HepG2 (cell line): ENCODE measurements around the gene FOXK2. TPM values are rescaled to one million over a fixed set of nuclear protein-coding genes. Genes with fewer than 3 reads are reported as not detected.
A peak's percentile ranks its signal among the peaks of the same experiment; 100 is the strongest.

Source experiments
- ATAD3A ChIP-seq: sonication (generic); formaldehyde crosslinking; IDR thresholded peaks from 2 replicates; pipeline ENCODE4 v1.4.0; 2020; ENCODE audit warnings: missing genetic modification reagents
- CBX2 ChIP-seq, 2 experiments: fragments of 200-600 bp in 1 of 2; sonication (generic); formaldehyde crosslinking in 1 of 2; IDR thresholded peaks; 2 replicates each; pipeline versions ENCODE4 v1.7.0 to v1.8.1; 2018 to 2022; ENCODE audit warnings: low read depth in 2 of 2, low read length in 1 of 2, mild to moderate bottlenecking in 1 of 2, missing genetic modification reagents in 1 of 2
- CREB3 ChIP-seq: sonication (generic); formaldehyde crosslinking; IDR thresholded peaks from 2 replicates; pipeline ENCODE4 v1.5.0; 2020; ENCODE audit warnings: missing genetic modification reagents
- HBP1 ChIP-seq: IDR thresholded peaks from 2 replicates; pipeline ENCODE4 v1.6.1; 2016; ENCODE audit warnings: low read depth, control low read depth
- HDAC1 ChIP-seq: sonication (generic); formaldehyde crosslinking; IDR thresholded peaks from 2 replicates; pipeline ENCODE4 v1.5.1; 2020; ENCODE audit warnings: mild to moderate bottlenecking, missing genetic modification reagents
- LCORL ChIP-seq, 2 experiments: fragments of 450-650 bp in 1 of 2; sonication (generic) in 1 of 2; formaldehyde crosslinking in 1 of 2; IDR thresholded peaks; 2 replicates each; pipeline versions ENCODE4 v1.5.0 to v1.6.1; 2017 to 2020; ENCODE audit warnings: antibody characterized with exemption in 1 of 2, missing genetic modification reagents in 1 of 2
- PAWR ChIP-seq: sonication (generic); formaldehyde crosslinking; IDR thresholded peaks from 2 replicates; pipeline ENCODE4 v1.4.0; 2020; ENCODE audit warnings: missing genetic modification reagents, mild to moderate bottlenecking, borderline replicate concordance
- RAD51 ChIP-seq: fragments of 450-650 bp; IDR thresholded peaks from 2 replicates; pipeline ENCODE4 v1.6.1; 2016; ENCODE audit warnings: borderline replicate concordance
- RERE ChIP-seq: IDR thresholded peaks from 2 replicates; pipeline ENCODE4 v1.6.1; 2016; ENCODE audit warnings: low read depth, missing genetic modification reagents, missing compliant biosample characterization
- SOX13 ChIP-seq, 3 experiments: fragments of 450-650 bp in 1 of 3; sonication (generic) in 1 of 3; formaldehyde crosslinking in 1 of 3; IDR thresholded peaks in 2 of 3; conservative IDR thresholded peaks in 1 of 3; 2 replicates each; pipeline versions ENCODE4 v1.5.0 to v1.6.1; 2016 to 2020; ENCODE audit warnings: antibody characterized with exemption in 1 of 3, mild to moderate bottlenecking in 1 of 3, missing compliant biosample characterization in 1 of 3, missing genetic modification reagents in 1 of 3, moderate library complexity in 1 of 3
- STAG1 ChIP-seq: sonication (generic); formaldehyde crosslinking; IDR thresholded peaks from 2 replicates; pipeline ENCODE4 v1.4.0; 2020; ENCODE audit warnings: missing genetic modification reagents
- ZBTB3 ChIP-seq: sonication (generic); formaldehyde crosslinking; IDR thresholded peaks from 2 replicates; pipeline ENCODE4 v1.4.0; 2020; ENCODE audit warnings: low read depth, mild to moderate bottlenecking, moderate library complexity, missing genetic modification reagents, borderline replicate concordance
- ZNF230 ChIP-seq: sonication (generic); formaldehyde crosslinking; IDR thresholded peaks from 2 replicates; pipeline ENCODE4 v1.4.0; 2020; ENCODE audit warnings: mild to moderate bottlenecking, missing genetic modification reagents
- ZNF547 ChIP-seq: sonication (generic); formaldehyde crosslinking; IDR thresholded peaks from 2 replicates; pipeline ENCODE4 v1.5.1; 2020; ENCODE audit warnings: mild to moderate bottlenecking, missing genetic modification reagents
- ZNF614 ChIP-seq: IDR thresholded peaks from 2 replicates; pipeline ENCODE4 v1.6.1; 2018; ENCODE audit warnings: missing biosample characterization, missing genetic modification reagents, inconsistent platforms, borderline replicate concordance
- ZNF709 ChIP-seq: sonication (generic); formaldehyde crosslinking; IDR thresholded peaks from 2 replicates; pipeline ENCODE4 v1.5.0; 2020; ENCODE audit warnings: mild to moderate bottlenecking, missing genetic modification reagents
- ZNF747 ChIP-seq: sonication (generic); formaldehyde crosslinking; IDR thresholded peaks from 2 replicates; pipeline ENCODE4 v1.8.1; 2023; ENCODE audit warnings: missing genetic modification reagents, mild to moderate bottlenecking, borderline replicate concordance
- ZNF761 ChIP-seq: sonication (generic); formaldehyde crosslinking; conservative IDR thresholded peaks from 2 replicates; pipeline ENCODE4 v1.4.0; 2020; ENCODE audit warnings: mild to moderate bottlenecking, missing genetic modification reagents
- ZNF839 ChIP-seq: sonication (generic); formaldehyde crosslinking; IDR thresholded peaks from 2 replicates; pipeline ENCODE4 v1.4.0; 2020; ENCODE audit warnings: missing genetic modification reagents, mild to moderate bottlenecking, borderline replicate concordance
- polyA plus RNA-seq, 8 experiments: library from polyadenylated mRNA; depleted of rRNA in 3 of 8; stranded (reverse) in 7 of 8; unstranded in 1 of 8; fragments of >200 nt; fragmentation: Illumina TruSeq in 4 of 8; extraction: Trizol in 4 of 8; gene quantifications; 2 replicates each; pipeline versions ENCODE4 v1.2.1 to v1.2.3, GENCODE V29; 2011 to 2016; ENCODE audit warnings: low read depth in 4 of 8, missing spikeins in 1 of 8, mixed read lengths in 1 of 8; ENCODE audit not compliant: insufficient read depth in 1 of 8
- total RNA-seq, 5 experiments: library from RNA; depleted of rRNA; stranded (reverse); fragments of >200 nt; fragmentation: Illumina TruSeq; extraction: Trizol; gene quantifications; 2 replicates each; pipeline ENCODE4 v1.2.3, GENCODE V29; 2016; ENCODE audit warnings: low read depth in 1 of 5

FOXK2 gene
- total and polyA plus RNA-seq, 2 of the 13 experiments (the other 11 are each of a cell fraction or from before 2014, with no cell fraction given) = 67.1 to 67.2 TPM

GRCh38 chr17:82648165-82648668 lies 128.7 kb downstream of the FOXK2 start, which contains the start of gene WDR45B (continued):
- TF ChIP-seq ZNF547 (CRISPR knock-in tag) = peak; percentile 90
- TF ChIP-seq ZNF747 (CRISPR knock-in tag) = peak; percentile 70; the same call in 1 of the 2 replicates
- no peak for TF ChIP-seq LCORL (IDR thresholded peaks at IDR 0.05)
- 0 out of 2 replicates have a peak, but pooled peaks have one; percentile 30 for TF ChIP-seq LCORL (CRISPR knock-in tag; IDR thresholded peaks at IDR 0.05)
- TF ChIP-seq CBX2 (IDR thresholded peaks at IDR 0.05; ENCODE audit: low read depth, low read length) = no peak
- TF ChIP-seq CBX2 (CRISPR knock-in tag; IDR thresholded peaks at IDR 0.05; ENCODE audit: low read depth) = no peak
- TF ChIP-seq HDAC1 (CRISPR knock-in tag) = peak; percentile 97
- peak; percentile 71; the same call in 1 of the 2 replicates for TF ChIP-seq ZNF839 (CRISPR knock-in tag)
- TF ChIP-seq CREB3 = no peak
- peak; percentile 67; the same call in 1 of the 2 replicates for TF ChIP-seq RERE (CRISPR knock-in tag)
- 0 out of 2 replicates have a peak, but pooled peaks have one; percentile 12 for TF ChIP-seq STAG1
- peak; percentile 93 for TF ChIP-seq HBP1
- peak; percentile 95 for TF ChIP-seq ZNF709 (CRISPR knock-in tag)
- TF ChIP-seq ZNF614 (CRISPR knock-in tag) = peak; percentile 77; the same call in 1 of the 2 replicates
- peak; percentile 59; the same call in 1 of the 2 replicates for TF ChIP-seq ZNF761 (CRISPR knock-in tag)
- TF ChIP-seq SOX13 (IDR thresholded peaks at IDR 0.05) = no peak
- TF ChIP-seq SOX13 (CRISPR knock-in tag; conservative IDR thresholded peaks at IDR 0.05 in 1 of 2, IDR thresholded peaks at IDR 0.05 in 1 of 2) = peak in 1 of 2 experiments; percentile 51; a peak in 1 of 4 replicates
- TF ChIP-seq RAD51 = no peak
- TF ChIP-seq PAWR (CRISPR knock-in tag) = 0 out of 2 replicates have a peak, but pooled peaks have one; percentile 10
- TF ChIP-seq ZNF230 (CRISPR knock-in tag) = no peak; the same call in 1 of the 2 replicates
- TF ChIP-seq ATAD3A = no peak
- 0 out of 2 replicates have a peak, but pooled peaks have one; percentile 5 for TF ChIP-seq ZBTB3 (CRISPR knock-in tag)
